HK-2 (cell line): Measurements from ENCODE around the gene RRP12.
A peak's percentile ranks its signal among the peaks of the same experiment; 100 is the strongest.

Source experiments
- DNase-seq: peaks from one replicate; pipeline ENCODE4 v3.0.0-alpha.2; 2018; ENCODE audit not compliant: unreplicated experiment

RRP12 gene

GRCh38 chr10:97319671-97320479 is 81.3 kb downstream of the RRP12 start:
- peak; percentile 73 for DNase-seq

DNA sequence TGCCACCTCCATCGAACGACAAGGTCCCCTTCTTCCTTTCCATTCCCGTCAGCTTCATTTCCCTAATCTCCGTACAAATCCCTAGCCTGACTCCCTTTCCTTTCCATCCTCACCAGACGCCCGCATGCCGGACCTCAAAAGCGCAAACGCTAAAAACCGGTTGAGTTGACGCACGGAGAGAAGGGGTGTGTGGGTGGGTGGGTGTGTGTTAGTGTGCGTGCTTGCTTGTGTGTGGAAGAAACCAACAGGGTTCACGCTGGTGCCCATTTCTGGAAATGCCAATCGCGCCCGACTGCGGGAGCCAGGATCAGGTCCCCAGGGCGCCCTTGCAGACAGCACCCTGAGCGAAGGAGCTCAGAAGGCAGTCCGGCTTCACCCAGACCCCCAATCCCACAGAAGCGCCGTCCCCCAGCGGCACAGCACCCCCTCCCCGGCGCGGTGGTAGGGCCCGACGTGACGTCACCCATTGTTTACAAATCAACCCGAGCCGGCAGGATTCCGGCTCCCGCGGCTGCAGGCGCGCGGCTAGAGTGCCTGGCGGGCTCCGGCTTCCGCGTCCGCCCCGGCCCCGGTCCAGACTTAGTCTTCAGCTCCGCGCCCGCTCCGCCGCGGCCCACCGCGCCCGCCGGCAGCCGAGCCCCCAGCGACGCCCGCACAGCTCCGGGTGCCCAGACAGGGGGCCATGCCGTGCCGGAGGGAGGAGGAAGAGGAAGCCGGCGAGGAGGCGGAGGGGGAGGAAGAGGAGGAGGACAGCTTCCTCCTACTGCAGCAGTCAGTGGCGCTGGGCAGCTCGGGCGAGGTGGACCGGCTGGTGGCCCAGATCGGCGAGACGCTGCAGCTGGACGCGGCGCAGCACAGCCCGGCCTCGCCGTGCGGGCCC is 82.1 kb downstream of the RRP12 start, which contains the start of gene FRAT1:
FRAT1 (plus strand) TSS at position 500 of the 880 bp plus-strand sequence; CDS start at position 683, 183 bp downstream.
- peak; percentile 93 for DNase-seq

DNA sequence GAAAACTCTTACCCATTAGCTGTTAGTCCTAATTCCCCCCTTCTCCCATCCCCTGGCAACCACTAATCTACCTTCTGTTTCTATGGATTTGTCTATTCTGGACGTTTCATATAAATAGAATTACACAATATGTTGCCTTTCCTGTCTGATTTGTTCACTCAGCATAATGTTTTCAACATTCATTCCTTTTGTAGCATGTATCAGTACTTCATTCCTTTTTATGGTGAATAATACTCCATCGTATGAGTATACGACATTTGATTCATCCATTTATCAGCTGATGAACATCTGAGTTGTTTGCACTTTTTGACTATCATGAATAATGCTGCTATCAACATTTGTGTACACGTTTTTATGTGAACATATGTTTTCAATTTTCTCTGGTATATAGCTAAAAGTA is 86.5 kb downstream of the RRP12 start:
- no peak for DNase-seq

DNA sequence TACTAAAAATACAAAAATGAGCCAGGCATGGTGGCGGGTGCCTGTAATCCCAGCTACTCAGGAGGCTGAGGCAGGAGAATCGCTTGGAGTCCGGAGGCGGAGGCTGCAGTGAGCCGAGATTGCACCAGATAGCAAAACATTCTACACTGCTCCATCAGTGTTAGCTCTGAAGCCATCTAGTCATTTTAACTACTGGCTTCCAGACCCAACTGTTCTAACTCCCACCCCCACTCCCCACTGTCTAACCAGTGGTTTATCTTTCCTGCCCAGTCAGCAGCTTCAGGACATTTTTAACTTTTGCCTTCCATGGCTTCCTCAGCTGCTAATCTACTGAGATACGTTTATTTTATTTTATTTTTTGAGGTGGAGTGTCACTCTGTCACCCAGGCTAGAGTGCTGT is 88.2 kb downstream of the RRP12 start:
- no peak for DNase-seq

GRCh38 chr10:97311111-97311626 is 90.0 kb downstream of the RRP12 start:
- no peak for DNase-seq

GRCh38 chr10:97307866-97308780 is 93.0 kb downstream of the RRP12 start:
- no peak for DNase-seq

GRCh38 chr10:97307441-97307840 is 93.7 kb downstream of the RRP12 start:
- no peak for DNase-seq
